Midbrain (tissue), 1 donor: ENCODE results near the gene TMEM38A.
A peak's percentile ranks its signal among the peaks of the same experiment; 100 is the strongest.
"Not testable (repeated sequence)": the region's sequence is repeated elsewhere in the genome, so short reads cannot be mapped to it uniquely, and the experiment has no call there.

Source experiments
- DNase-seq: peaks from one replicate; lab custom pipeline; 2025; lab: John Stamatoyannopoulos, UW

The TMEM38A gene

DNA sequence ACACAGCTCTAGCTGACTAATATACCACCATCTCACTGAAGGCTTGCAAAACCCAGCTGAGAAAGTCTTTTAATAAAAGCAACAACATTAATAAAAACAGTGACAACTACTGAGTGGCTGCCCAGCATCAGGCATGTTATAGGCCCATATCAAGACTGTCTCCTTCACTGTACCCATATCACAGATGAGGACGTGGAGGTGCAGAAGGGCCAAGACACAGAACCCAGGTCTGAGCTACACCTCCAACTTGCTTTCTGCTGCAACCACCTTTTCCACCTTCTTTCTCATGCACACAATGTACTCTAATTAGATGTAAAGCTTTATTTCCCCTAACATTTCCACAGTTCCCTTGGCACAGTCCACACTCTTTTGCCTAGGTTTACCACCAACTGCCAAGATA, 22.3 kb upstream of the TMEM38A start:
- no peak for DNase-seq

DNA sequence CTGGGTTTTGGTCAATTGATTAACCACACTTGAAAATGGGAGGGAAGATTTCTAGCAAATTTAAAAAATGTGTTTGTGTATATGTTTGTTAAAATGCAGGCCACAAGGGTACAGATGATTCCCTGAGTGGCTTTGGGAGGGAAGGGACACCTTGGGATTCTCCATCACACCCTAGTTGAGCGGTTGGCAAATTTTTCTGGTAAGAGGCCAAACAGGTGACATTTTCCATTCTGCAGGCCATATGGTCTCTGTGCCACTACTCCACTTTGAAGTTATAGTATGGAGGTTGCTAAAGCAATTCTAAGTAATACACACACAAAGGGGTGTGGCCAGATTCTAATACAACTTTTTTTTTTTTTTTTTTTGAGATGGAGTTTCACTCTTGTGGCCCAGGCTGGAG, 20.0 kb upstream of the TMEM38A start:
- no peak for DNase-seq

- DNase-seq, result no peak
Observed at GRCh38 chr19:16641695-16642094, 19.2 kb upstream of the TMEM38A start.

DNA sequence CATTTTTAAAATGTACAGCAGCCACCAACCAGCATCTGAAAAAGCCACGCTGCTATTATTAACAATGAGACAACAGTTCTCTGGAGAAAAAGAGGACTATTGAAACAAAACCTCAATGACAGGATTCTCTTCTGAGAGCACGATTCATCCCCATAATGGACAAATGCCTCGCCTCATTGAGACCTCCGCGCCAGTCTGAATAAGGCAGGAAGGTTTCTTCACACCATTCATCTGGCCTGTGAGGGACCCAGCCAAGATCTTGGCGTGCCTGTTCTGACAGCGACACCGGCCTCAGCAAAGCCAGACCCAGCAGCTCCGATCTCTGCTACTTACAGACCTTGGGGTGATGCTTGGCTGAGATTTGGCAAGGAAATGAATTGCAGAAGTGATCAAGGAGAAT, 15.8 kb upstream of the TMEM38A start:
- peak; percentile 85 for DNase-seq

DNA sequence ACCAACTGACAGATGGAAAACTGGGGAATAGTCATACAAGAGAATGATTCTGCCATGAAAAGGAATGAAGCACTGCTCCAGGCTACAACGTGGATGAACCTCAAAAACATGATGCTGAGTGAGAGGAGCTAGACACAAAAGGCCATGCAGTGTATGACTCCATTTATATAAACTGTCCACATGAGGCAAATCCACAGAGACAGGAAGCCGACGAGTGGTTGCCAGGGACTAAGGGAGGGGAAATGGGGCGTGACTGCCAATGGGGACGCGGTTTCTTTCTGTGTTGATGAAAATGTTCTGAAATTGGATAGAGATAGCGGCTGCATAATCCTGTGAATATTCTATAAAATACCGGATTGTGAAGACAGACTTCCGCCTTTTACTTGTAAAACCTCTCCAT, 11.2 kb upstream of the TMEM38A start:
- DNase-seq, result no peak

DNA sequence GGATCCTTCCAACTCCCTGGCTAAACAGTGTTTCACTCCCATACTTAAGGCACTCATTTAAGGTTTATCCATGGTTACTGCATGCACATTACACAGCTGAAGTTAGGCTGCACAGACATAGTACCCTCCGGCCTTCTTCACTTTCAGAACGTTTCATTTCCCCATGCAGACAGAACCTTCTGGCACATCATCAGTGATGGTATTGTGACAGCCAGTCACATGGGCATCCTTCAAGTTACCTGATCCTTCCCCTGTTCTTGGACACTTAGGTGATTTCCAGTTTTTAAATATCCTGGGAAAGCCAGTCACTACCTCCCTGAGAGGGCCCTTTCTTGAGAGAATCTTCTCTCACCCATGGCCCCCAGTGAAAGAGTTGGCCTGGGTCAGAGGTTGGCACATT, 10.1 kb upstream of the TMEM38A start:
- no peak for DNase-seq

DNA sequence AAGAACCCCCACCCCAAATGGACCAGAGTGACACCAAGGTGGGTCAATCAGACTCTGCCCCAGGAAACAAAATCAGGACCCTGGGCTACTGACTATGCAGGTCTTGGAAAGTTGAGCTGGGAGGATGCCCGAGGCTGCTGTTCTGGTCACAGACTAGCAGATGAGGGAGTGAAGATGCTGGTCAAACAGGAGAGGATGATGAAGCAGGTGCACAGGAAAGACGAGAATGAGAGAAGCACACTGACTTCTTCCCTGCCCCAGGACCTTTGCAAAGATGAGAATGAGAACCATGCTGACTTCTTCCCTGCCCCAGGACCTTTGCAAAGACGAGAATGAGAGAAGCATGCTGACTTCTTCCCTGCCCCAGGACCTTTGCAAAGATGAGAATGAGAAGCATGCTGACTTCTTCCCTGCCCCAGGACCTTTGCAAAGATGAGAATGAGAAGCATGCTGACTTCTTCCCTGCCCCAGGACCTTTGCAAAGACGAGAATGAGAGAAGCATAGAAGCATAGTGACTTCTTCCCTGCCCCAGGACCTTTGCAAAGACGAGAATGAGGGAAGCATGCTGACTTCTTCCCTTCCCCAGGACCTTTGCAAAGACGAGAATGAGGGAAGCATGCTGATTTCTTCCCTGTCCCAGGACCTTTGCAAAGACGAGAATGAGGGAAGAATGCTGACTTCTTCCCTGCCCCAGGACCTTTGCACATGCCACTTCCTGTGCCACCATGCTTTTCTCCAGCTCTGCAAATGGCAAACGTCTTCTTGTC, 9.3 kb upstream of the TMEM38A start:
- not testable (repeated sequence) for DNase-seq

GRCh38 chr19:16652854-16653253, 8.1 kb upstream of the TMEM38A start:
- no peak for DNase-seq

- DNase-seq, result no peak
Observed at GRCh38 chr19:16654140-16654539, 6.8 kb upstream of the TMEM38A start.

DNA sequence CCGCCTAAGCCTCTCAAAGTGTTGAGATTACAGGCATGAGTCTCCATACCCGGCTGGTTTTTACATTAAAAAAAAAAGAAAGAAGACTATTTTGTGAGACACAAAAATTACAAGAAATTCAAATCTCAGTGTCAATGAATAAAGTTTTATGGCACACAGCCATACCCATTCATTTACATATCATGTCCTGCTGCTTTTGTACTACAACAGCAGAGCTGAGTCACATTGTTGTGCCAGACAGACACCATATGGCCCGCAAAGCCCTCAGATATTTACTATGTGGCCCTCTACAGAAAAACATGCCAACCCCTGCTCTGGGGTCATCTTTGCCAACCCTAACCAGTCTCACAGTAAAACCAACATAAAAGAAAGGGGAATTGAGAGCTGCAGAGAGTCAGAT, 6.3 kb upstream of the TMEM38A start:
- no peak for DNase-seq

GRCh38 chr19:16655727-16656126, 5.2 kb upstream of the TMEM38A start:
- no peak for DNase-seq

DNA sequence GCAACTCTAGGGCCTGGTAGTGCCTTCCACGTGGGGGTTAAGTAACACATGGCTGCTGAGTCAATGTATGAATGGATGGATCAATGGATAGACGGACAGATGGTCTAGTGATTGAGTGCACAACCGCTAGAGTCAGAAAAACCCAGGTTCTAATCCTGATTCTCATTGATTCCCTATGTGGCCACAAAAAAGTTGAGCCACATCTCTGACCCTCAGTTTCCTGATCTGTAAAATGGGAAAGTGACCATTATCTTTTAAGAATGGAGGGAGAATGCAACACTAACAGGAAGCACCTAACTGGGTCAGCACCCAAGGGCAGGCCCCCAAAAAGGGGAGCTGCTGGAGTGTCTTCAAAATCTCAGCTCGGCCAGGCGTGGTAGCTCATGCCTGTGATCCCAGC, 3.6 kb upstream of the TMEM38A start:
- DNase-seq, result no peak

DNA sequence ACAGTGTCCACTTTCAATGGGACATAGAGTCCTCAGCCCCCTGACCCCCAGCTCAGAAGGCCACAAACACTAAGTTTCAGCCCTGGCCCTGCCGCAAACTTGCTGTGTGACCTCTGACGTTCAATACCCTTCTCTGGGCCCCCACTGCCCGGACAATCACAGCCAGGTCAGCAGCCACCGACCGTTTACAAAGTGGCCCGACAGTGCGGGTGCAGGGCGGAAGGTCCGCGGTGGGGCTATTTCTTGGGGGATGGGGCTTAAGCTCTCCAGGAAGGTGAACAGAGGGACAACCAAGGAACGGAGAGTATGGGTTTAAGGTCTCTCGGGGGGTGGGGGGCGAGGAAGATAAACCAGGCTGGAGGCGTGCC, 1.5 kb upstream of the TMEM38A start:
- DNase-seq, result no peak

GRCh38 chr19:16659832-16660708, 869 bp upstream of the TMEM38A start, which contains the start of gene SMIM7:
Gene SMIM7 (minus strand): TSS chr19:16660144. CDS start chr19:16660110, 34 bp downstream.
- DNase-seq, result peak; percentile 99

DNA sequence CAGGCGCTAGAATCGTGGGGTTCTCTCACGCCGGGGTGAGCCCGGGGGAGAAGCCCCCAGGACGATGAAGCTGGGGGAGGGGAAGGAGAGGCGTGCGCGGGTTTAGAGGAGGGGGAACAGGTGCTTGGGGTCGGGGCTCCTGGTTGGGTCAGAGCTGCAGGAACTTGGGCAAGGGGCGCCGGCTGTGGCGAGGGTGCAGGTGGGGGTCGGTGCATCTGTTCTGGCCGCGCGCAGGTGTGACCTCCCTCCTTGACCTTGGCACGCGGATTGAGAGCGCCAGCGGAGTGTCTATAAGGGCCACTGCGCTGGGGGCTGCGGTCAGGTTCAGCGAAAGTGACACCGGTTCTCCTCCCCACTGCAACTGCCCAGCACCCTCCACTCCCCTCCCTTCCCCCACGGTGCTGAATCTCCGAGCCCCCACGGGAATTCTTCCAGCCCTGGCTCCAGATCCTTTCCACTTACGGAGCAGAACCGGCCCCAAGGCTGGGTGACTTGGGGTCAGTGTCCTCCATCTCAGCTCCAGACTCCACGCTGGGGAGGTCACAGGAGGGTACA, 618 bp downstream of the TMEM38A start:
- peak; percentile 27 for DNase-seq

DNA sequence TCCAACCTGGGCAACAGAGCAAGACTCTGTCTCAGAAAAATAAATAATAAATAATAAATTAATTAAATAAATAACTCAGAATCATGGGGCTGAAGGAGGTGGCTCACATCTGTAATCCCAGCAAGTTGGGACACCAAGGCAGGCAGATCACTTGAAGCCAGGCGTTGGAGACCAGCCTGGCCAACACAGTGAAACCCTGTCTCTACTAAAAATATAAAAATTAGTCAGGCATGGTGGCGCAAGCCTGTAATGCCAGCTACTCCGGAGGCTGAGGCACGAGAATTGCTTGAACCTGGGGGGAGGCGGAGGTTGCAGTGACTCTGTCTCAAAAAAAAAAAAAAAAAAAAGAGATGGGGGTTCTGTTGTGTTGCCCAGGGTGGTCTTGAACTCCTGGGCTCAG, 7.2 kb downstream of the TMEM38A start:
- DNase-seq, result no peak

GRCh38 chr19:16668702-16669101, 7.8 kb downstream of the TMEM38A start:
- DNase-seq, result not testable (repeated sequence)

DNA sequence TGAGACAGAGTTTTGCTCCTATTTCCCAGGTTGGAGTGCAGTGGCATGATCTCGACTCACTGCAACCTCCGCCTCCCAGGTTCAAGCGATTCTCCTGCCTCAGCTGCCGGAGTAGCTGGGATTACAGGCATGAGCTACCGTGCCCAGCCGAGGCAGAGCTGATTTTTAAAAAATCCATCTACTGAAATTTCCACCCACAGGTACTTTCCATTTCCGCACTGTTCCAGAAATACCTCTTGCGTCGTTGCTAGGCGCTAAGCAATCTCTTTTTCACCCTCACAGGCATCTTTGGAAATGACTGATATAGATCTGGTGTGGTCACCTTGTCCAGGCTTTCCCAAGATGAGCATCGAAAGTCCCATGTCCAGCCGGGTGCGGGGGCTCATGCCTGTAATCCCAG, 9.4 kb downstream of the TMEM38A start:
- DNase-seq, result no peak

GRCh38 chr19:16671652-16672274, 10.8 kb downstream of the TMEM38A start:
- no peak for DNase-seq

DNA sequence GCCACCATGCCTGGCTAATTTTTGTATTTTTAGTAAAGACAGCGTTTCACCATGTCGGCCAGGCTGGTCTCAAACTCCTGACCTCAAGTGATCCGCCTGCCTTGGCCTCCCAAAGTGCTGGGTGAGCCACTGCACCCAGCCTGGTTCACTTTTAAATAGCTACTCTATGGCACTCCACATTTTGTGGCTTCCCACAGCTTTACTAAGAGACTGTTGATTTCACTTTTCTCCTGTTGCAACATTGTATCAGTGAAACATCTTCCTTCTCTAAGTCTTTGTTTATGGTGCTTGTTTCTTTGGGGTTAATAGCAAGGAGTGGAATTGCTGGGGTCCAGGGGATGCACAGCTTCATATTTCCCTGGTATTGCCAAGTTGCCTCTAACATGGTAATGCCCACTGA, 12.3 kb downstream of the TMEM38A start:
- DNase-seq, result no peak

GRCh38 chr19:16673839-16674238, 12.9 kb downstream of the TMEM38A start:
- not testable (repeated sequence) for DNase-seq

GRCh38 chr19:16676101-16676798, 15.3 kb downstream of the TMEM38A start:
- no peak for DNase-seq
